Embryonic facial prominence (tissue), 1 donor: ENCODE data around the gene TUBA8.
"Not testable (repeated sequence)": the region's sequence is repeated elsewhere in the genome, so short reads cannot be mapped to it uniquely, and the experiment has no call there.

Experiments
- DNase-seq: peaks from one replicate; pipeline ENCODE4 v3.0.0-alpha.2; 2016; ENCODE audit errors: extremely low spot score

The TUBA8 gene

DNA sequence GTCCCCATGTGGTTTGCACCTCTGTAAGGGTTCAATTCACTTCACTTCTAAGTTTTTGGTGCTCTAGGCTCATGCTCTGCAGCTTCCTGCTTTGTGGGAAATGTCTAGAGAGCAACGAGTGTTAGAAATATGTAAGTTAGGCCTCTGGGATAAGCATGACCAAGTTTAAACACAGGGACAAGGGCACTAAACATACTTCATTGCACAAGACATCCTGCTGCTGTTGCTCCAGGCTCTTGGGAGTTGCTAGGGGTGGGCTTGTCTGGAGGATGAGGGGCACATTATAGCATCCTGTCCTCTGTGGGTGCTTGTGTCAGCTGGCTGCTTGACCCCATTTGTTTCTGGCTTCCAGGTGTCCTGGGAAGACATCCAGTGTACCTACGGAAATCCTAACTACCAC lies 62.8 kb downstream of the TUBA8 start:
- DNase-seq, result not testable (repeated sequence)
